ENCODE results near the gene SHROOM3. TPM values are rescaled to one million over a fixed set of nuclear protein-coding genes. Genes with fewer than 3 reads are reported as not detected.

Gene SHROOM3
- total RNA-seq, 6 experiments from 2014 or later, result 39.1 to 98.7 (median 40.9) TPM

DNA sequence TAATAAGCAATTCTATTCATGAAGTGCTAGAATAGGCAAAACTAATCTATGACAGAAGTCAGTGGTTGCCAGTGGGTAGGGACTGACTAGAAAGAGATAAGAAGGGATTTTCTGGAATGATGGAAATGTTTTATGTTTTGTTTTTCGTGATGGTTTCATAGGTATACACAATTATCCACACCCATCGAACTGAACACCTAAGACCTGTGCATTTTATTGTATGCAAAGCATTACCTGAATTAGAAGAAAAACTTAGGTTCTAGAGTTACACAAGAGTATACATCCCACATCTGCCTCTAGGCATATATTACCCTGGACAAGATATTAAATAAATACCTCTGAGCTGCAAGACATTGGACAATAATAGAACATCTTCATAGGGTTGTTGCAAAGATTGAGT lies 257.7 kb downstream of the SHROOM3 start:
- TF ChIP-seq, protein P1, sequence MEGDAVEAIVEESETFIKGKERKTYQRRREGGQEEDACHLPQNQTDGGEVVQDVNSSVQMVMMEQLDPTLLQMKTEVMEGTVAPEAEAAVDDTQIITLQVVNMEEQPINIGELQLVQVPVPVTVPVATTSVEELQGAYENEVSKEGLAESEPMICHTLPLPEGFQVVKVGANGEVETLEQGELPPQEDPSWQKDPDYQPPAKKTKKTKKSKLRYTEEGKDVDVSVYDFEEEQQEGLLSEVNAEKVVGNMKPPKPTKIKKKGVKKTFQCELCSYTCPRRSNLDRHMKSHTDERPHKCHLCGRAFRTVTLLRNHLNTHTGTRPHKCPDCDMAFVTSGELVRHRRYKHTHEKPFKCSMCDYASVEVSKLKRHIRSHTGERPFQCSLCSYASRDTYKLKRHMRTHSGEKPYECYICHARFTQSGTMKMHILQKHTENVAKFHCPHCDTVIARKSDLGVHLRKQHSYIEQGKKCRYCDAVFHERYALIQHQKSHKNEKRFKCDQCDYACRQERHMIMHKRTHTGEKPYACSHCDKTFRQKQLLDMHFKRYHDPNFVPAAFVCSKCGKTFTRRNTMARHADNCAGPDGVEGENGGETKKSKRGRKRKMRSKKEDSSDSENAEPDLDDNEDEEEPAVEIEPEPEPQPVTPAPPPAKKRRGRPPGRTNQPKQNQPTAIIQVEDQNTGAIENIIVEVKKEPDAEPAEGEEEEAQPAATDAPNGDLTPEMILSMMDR (IDR thresholded peaks at IDR 0.05), result no peak
- Mint-ChIP-seq H3K27ac (peak overlapping the region; percentile 22; the same call in 1 of the 2 replicates), H3K9me3 (no peaks in the 10 kb centered on the region), H3K36me3 (ENCODE audit: low read depth) (peaks cover 13% of the 10 kb centered on the region), H3K4me1 (ENCODE audit: low read depth) (peaks cover 83% of the 10 kb centered on the region), H3K4me3 (no peak overlapping the region), H3K27me3 (ENCODE audit: insufficient read depth) (peaks cover 5% of the 10 kb centered on the region)
- no peak for DNase-seq

DNA sequence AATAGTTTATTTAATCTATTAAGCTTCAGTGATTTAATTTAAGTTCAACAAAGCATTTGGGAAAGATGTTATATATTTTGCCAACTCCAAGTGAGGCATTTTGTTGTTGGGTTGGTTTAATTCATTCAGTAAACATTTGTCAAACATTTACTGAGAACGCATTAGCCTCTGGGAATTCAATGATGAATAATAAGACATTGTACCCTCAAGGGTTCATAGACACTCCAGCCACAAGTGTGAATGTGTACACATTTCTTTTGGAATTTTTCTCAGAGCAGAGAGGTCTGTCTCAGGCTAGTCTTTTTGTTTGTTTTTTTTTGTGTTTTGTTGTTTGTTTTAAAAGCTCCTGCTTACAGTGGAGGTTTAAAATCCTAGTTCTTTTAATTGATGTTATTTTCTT lies 259.0 kb downstream of the SHROOM3 start:
- DNase-seq, result no peak
- H3K4me1 Mint-ChIP-seq (ENCODE audit: low read depth), result peaks cover 78% of the 10 kb centered on the region
- H3K4me3 Mint-ChIP-seq, result 0 out of 2 replicates have a peak overlapping the region, but pooled peaks have one; percentile 1

DNA sequence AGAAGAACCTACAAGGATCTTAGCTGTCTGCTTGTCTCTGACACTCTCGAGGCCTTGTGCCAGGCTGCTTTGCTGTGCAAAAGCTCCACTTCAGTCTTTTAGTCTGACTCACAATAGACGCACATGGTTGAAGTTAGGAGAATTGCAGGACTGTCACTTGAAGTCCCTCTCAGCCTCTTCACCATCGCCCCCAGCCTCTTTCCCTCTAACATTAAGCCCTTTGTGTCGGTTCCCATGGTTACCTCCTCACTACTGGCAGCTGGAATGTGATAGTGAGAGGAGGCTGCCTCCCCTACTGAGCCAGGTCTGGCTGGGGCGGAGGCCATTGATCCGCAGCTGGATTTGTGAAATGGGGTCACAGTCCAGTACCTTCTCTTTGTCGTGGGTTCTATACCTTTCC lies 261.1 kb downstream of the SHROOM3 start:
- Mint-ChIP-seq H3K4me1 (ENCODE audit: low read depth) (peaks cover 84% of the 10 kb centered on the region), H3K27ac (peak overlapping the region; percentile 69), H3K9me3 (no peaks in the 10 kb centered on the region), H3K27me3 (ENCODE audit: insufficient read depth) (no peaks in the 10 kb centered on the region; the same call in 1 of the 2 replicates), H3K4me3 (no peak overlapping the region), H3K36me3 (ENCODE audit: low read depth) (peaks cover 13% of the 10 kb centered on the region)
- TF ChIP-seq, protein P1 (IDR thresholded peaks at IDR 0.05), result no peak
- peak; percentile 71 for DNase-seq

More for the DNA sequence above, 259.0 kb downstream of the SHROOM3 start:
- H3K27ac Mint-ChIP-seq, result 0 out of 2 replicates have a peak overlapping the region, but pooled peaks have one; percentile 32
- no peaks in the 10 kb centered on the region for H3K9me3 Mint-ChIP-seq
- H3K27me3 Mint-ChIP-seq (ENCODE audit: insufficient read depth), result peaks cover 5% of the 10 kb centered on the region
- TF ChIP-seq, protein P1 (IDR thresholded peaks at IDR 0.05), result no peak
- peaks cover 13% of the 10 kb centered on the region for H3K36me3 Mint-ChIP-seq (ENCODE audit: low read depth)

DNA sequence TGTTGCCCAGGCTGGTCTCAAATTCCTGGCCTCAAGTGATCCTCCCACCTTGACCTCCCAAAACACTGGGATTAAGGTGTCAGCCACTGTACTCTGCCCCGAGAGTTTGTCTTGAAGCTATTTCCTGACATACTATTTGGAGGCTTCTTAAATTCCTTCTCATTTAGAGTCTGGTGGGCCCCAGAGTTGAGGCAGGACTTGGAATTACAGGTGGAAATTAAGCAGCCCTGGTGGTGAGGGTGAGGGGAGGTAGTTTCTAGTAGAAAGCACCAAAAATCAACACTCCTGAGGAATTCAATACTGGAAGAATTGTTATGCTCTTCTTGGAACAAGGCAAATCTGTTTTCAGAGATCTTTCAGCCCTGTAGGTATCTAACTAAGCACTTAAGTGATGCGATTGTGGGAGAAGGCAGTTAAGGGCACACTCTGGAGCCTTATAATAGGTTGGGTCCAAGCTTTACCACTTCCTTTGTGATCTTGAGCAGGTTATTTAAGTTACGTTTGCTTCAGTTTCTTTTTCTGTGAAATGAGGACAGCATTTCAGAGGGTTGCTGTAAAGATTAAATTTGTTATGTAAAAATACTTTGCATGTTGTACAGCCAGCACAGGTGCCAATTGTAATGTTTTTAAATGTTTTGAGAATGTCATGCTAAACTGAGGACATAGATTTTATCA lies 262.2 kb downstream of the SHROOM3 start:
- TF ChIP-seq, protein P1 (IDR thresholded peaks at IDR 0.05), result no peak
- Mint-ChIP-seq H3K36me3 (ENCODE audit: low read depth) (peaks cover 13% of the 10 kb centered on the region), H3K4me3 (no peak overlapping the region), H3K9me3 (no peaks in the 10 kb centered on the region), H3K27me3 (ENCODE audit: insufficient read depth) (no peaks in the 10 kb centered on the region; the same call in 1 of the 2 replicates), H3K27ac (peak overlapping the region; percentile 7; the same call in 1 of the 2 replicates), H3K4me1 (ENCODE audit: low read depth) (peaks cover 82% of the 10 kb centered on the region)
- DNase-seq, result no peak

DNA sequence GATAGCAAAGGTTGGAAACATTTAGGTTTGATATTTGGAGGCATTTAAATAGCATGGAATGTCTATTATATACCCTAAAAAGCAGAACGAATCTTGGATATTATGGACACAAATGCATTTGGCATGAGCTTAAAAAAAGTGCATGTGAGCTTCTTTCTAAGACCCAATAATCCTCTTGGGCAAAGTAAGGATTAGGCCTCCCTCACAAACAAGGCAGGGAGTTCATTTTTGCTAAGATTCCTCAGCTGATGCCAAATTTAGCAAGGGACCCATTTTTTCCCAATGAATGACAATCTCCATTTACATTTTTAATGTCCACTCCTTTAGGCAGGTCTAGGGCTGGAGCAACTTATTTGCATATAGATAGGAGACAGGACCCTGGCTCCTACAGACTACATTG lies 263.1 kb downstream of the SHROOM3 start:
- H3K27ac Mint-ChIP-seq, result no peak overlapping the region
- peaks cover 5% of the 10 kb centered on the region; the same call in 1 of the 2 replicates for H3K36me3 Mint-ChIP-seq (ENCODE audit: low read depth)
- H3K4me1 Mint-ChIP-seq (ENCODE audit: low read depth), result peaks cover 83% of the 10 kb centered on the region
- no peak for DNase-seq
- H3K4me3 Mint-ChIP-seq, result no peak overlapping the region
- no peaks in the 10 kb centered on the region for H3K9me3 Mint-ChIP-seq
- TF ChIP-seq, protein P1 (IDR thresholded peaks at IDR 0.05), result no peak
- H3K27me3 Mint-ChIP-seq (ENCODE audit: insufficient read depth), result no peaks in the 10 kb centered on the region; the same call in 1 of the 2 replicates
